Epithelial cell of esophagus (primary cell): ENCODE measurements around the gene ALOX15.
A peak's percentile ranks its signal among the peaks of the same experiment; 100 is the strongest.
"Not testable (repeated sequence)": the region's sequence is repeated elsewhere in the genome, so short reads cannot be mapped to it uniquely, and the experiment has no call there.

ENCODE experiments used
- DNase-seq: peaks from one replicate; pipeline ENCODE4 v3.0.0; 2010; ENCODE audit warnings: low read depth
- H3K4me3 ChIP-seq: 2 replicates; pipeline ENCODE4 v1.5.1; 2011; ENCODE audit warnings: mild to moderate bottlenecking, low read length, control low read depth
- CTCF ChIP-seq: IDR thresholded peaks from 2 replicates; pipeline ENCODE4 v1.5.1; 2011; ENCODE audit warnings: low read depth, mild to moderate bottlenecking, low read length, control low read depth, inconsistent platforms; ENCODE audit not compliant: insufficient read depth; ENCODE audit errors: missing control alignments

ALOX15 gene

GRCh38 chr17:4605826-4606225, 35.7 kb downstream of the ALOX15 start:
- no peak overlapping the region for H3K4me3 ChIP-seq
- DNase-seq = no peak
- no peak for TF ChIP-seq CTCF

GRCh38 chr17:4604736-4605135, 36.7 kb downstream of the ALOX15 start:
- H3K4me3 ChIP-seq = not testable (repeated sequence)

GRCh38 chr17:4604111-4604644, 37.3 kb downstream of the ALOX15 start:
- DNase-seq = peak; percentile 57
- TF ChIP-seq CTCF = no peak
- H3K4me3 ChIP-seq = no peak overlapping the region

More at GRCh38 chr17:4604736-4605135, 36.7 kb downstream of the ALOX15 start:
- not testable (repeated sequence) for DNase-seq

GRCh38 chr17:4602041-4602440, 39.4 kb downstream of the ALOX15 start:
- no peak for DNase-seq
- no peak overlapping the region for H3K4me3 ChIP-seq
- no peak for TF ChIP-seq CTCF

GRCh38 chr17:4601326-4601725, 40.2 kb downstream of the ALOX15 start:
- H3K4me3 ChIP-seq = no peak overlapping the region
- DNase-seq = no peak
- TF ChIP-seq CTCF = no peak

- no peak for TF ChIP-seq CTCF
- DNase-seq = no peak
- H3K4me3 ChIP-seq = no peak overlapping the region
Measured at GRCh38 chr17:4600563-4600962, 40.9 kb downstream of the ALOX15 start.

GRCh38 chr17:4599505-4600281, 41.8 kb downstream of the ALOX15 start:
- no peak overlapping the region for H3K4me3 ChIP-seq
- DNase-seq = peak; percentile 46
- TF ChIP-seq CTCF = no peak
